ENCODE data around the gene SLFN14.
"Not testable (repeated sequence)": the region's sequence is repeated elsewhere in the genome, so short reads cannot be mapped to it uniquely, and the experiment has no call there.

The SLFN14 gene

GRCh38 chr17:35531160-35531559 is 29.5 kb downstream of the SLFN14 start:
- ATAC-seq (ENCODE audit: low read depth): no peak
- DNase-seq (ENCODE audit: low spot score): no peak
- no peak overlapping the region for H3K4me3 ChIP-seq (ENCODE audit: severe bottlenecking)
- TF ChIP-seq, protein P1, sequence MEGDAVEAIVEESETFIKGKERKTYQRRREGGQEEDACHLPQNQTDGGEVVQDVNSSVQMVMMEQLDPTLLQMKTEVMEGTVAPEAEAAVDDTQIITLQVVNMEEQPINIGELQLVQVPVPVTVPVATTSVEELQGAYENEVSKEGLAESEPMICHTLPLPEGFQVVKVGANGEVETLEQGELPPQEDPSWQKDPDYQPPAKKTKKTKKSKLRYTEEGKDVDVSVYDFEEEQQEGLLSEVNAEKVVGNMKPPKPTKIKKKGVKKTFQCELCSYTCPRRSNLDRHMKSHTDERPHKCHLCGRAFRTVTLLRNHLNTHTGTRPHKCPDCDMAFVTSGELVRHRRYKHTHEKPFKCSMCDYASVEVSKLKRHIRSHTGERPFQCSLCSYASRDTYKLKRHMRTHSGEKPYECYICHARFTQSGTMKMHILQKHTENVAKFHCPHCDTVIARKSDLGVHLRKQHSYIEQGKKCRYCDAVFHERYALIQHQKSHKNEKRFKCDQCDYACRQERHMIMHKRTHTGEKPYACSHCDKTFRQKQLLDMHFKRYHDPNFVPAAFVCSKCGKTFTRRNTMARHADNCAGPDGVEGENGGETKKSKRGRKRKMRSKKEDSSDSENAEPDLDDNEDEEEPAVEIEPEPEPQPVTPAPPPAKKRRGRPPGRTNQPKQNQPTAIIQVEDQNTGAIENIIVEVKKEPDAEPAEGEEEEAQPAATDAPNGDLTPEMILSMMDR (IDR thresholded peaks at IDR 0.05; ENCODE audit: poor library complexity, severe bottlenecking): no peak
- H3K9me3 ChIP-seq (ENCODE audit: severe bottlenecking): no peaks in the 10 kb centered on the region
- no peaks in the 10 kb centered on the region for H3K4me1 ChIP-seq (ENCODE audit: insufficient read depth, poor library complexity, severe bottlenecking)
- no peak overlapping the region for H3K27ac ChIP-seq (ENCODE audit: poor library complexity, severe bottlenecking)
- no peaks in the 10 kb centered on the region for H3K27me3 ChIP-seq (ENCODE audit: insufficient read depth, poor library complexity, severe bottlenecking)
- no peaks in the 10 kb centered on the region for H3K36me3 ChIP-seq (ENCODE audit: low read depth)

DNA sequence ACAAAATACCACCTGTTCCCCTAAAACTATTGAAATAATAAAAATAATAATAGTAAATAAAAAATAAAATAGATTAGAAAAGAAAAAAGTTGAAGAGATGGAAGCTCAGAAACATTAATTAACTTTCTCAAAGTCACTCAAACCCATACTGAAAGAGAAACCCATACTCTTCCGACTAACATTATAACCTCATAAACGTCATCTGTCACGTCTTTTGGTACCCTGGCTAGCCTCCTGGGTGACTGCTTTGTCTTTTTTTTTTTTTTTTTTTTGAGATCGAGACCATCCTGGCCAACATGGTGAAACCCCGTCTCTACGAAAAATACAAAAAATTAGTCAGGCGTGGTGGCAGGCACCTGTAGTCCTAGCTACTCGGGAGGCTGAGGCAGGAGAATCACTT is 30.8 kb downstream of the SLFN14 start:
- H3K4me1 ChIP-seq (ENCODE audit: insufficient read depth, poor library complexity, severe bottlenecking): no peaks in the 10 kb centered on the region
- no peak overlapping the region for H3K4me3 ChIP-seq (ENCODE audit: severe bottlenecking)
- no peak for ATAC-seq (ENCODE audit: low read depth)
- no peak overlapping the region for H3K27ac ChIP-seq (ENCODE audit: poor library complexity, severe bottlenecking)
- H3K27me3 ChIP-seq (ENCODE audit: insufficient read depth, poor library complexity, severe bottlenecking): peaks cover 7% of the 10 kb centered on the region
- H3K36me3 ChIP-seq (ENCODE audit: low read depth): no peaks in the 10 kb centered on the region
- DNase-seq (ENCODE audit: low spot score): no peak
- TF ChIP-seq, protein P1 (IDR thresholded peaks at IDR 0.05; ENCODE audit: poor library complexity, severe bottlenecking): no peak
- H3K9me3 ChIP-seq (ENCODE audit: severe bottlenecking): no peaks in the 10 kb centered on the region

- H3K27ac ChIP-seq (ENCODE audit: poor library complexity, severe bottlenecking); H3K36me3 ChIP-seq (ENCODE audit: low read depth); H3K27me3 ChIP-seq (ENCODE audit: insufficient read depth, poor library complexity, severe bottlenecking); DNase-seq (ENCODE audit: low spot score); H3K4me1 ChIP-seq (ENCODE audit: insufficient read depth, poor library complexity, severe bottlenecking); ATAC-seq (ENCODE audit: low read depth); H3K9me3 ChIP-seq (ENCODE audit: severe bottlenecking); H3K4me3 ChIP-seq (ENCODE audit: severe bottlenecking): not testable (repeated sequence)
Measured at GRCh38 chr17:35529326-35529725, 31.3 kb downstream of the SLFN14 start.

DNA sequence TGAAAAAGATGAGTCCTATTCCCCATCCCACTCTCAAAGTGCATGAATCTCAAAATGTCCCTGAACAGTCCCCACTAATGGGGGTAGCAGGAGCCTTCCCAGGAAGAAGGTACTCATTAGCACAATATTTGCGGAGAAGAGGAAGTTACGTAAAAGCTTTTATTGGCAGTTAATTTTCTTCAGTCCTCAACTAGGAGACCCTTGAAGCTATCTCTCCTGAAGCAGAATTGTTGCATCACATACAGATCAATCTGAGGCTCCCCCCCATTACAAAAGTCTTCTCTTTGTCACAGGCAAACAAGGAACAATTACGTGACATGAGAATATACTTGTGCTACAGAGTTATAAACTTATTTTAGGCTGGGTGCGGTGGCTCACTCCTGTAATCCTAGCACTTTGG is 37.3 kb downstream of the SLFN14 start:
- H3K4me3 ChIP-seq (ENCODE audit: severe bottlenecking): no peak overlapping the region
- no peaks in the 10 kb centered on the region for H3K36me3 ChIP-seq (ENCODE audit: low read depth)
- no peaks in the 10 kb centered on the region for H3K9me3 ChIP-seq (ENCODE audit: severe bottlenecking)
- DNase-seq (ENCODE audit: low spot score) (no peak), ATAC-seq (ENCODE audit: low read depth) (no peak)
- H3K4me1 ChIP-seq (ENCODE audit: insufficient read depth, poor library complexity, severe bottlenecking): peaks cover 5% of the 10 kb centered on the region
- TF ChIP-seq, protein P1 (IDR thresholded peaks at IDR 0.05; ENCODE audit: poor library complexity, severe bottlenecking): no peak
- peaks cover 16% of the 10 kb centered on the region for H3K27me3 ChIP-seq (ENCODE audit: insufficient read depth, poor library complexity, severe bottlenecking)
- no peak overlapping the region for H3K27ac ChIP-seq (ENCODE audit: poor library complexity, severe bottlenecking)

- not testable (repeated sequence) for ATAC-seq (ENCODE audit: low read depth); DNase-seq (ENCODE audit: low spot score); H3K36me3 ChIP-seq (ENCODE audit: low read depth); H3K4me3 ChIP-seq (ENCODE audit: severe bottlenecking); H3K27ac ChIP-seq (ENCODE audit: poor library complexity, severe bottlenecking); H3K9me3 ChIP-seq (ENCODE audit: severe bottlenecking); H3K4me1 ChIP-seq (ENCODE audit: insufficient read depth, poor library complexity, severe bottlenecking)
- peaks cover 24% of the 10 kb centered on the region for H3K27me3 ChIP-seq (ENCODE audit: insufficient read depth, poor library complexity, severe bottlenecking)
Measured at GRCh38 chr17:35521654-35522256, 38.9 kb downstream of the SLFN14 start.

- Histone ChIP-seq H3K27me3 (ENCODE audit: insufficient read depth, poor library complexity, severe bottlenecking) (peaks cover 30% of the 10 kb centered on the region), H3K4me1 (ENCODE audit: insufficient read depth, poor library complexity, severe bottlenecking) (peaks cover 5% of the 10 kb centered on the region), H3K4me3 (ENCODE audit: severe bottlenecking) (no peak overlapping the region), H3K36me3 (ENCODE audit: low read depth) (no peaks in the 10 kb centered on the region), H3K9me3 (ENCODE audit: severe bottlenecking) (no peaks in the 10 kb centered on the region), H3K27ac (ENCODE audit: poor library complexity, severe bottlenecking) (no peak overlapping the region)
- TF ChIP-seq, protein P1 (IDR thresholded peaks at IDR 0.05; ENCODE audit: poor library complexity, severe bottlenecking): no peak
- no peak for ATAC-seq (ENCODE audit: low read depth)
- DNase-seq (ENCODE audit: low spot score): no peak
Measured at GRCh38 chr17:35521150-35521549, 39.5 kb downstream of the SLFN14 start.

All from RWPE2 (cell line).